H1 (cell line): ENCODE results near the gene BCAS4. TPM values are rescaled to one million over a fixed set of nuclear protein-coding genes. Genes with fewer than 3 reads are reported as not detected.
A peak's percentile ranks its signal among the peaks of the same experiment; 100 is the strongest.

Experiments
- CTCF ChIA-PET: fragments of 300-600 bp; sonication (Branson Sonifier 250); formaldehyde crosslinking; loops from one replicate; lab custom pipeline; 2021; ENCODE audit not compliant: partially characterized antibody; lab: Charles Lee
- POLR2A ChIA-PET: fragments of 300-600 bp; sonication (Branson Sonifier 250); formaldehyde crosslinking; loops from one replicate; lab custom pipeline; 2021; ENCODE audit warnings: inconsistent platforms; ENCODE audit not compliant: partially characterized antibody; lab: Charles Lee
- DNase-seq, 2 experiments: peaks; one replicate each; pipeline versions ENCODE4 v3.0.0 to v3.0.0-alpha.2; 2010 to 2022; ENCODE audit warnings: low spot score in 2 of 2, low read depth in 1 of 2, mixed read lengths in 1 of 2
- FAIRE-seq: peaks from 2 replicates; lab custom pipeline; 2011; peaks lifted over from hg19 to GRCh38; lab: Jason Lieb, UNC
- H2AFZ ChIP-seq: 2 replicates; pipeline ENCODE4 v1.8.1; 2012; ENCODE audit warnings: low read length, inconsistent platforms
- H2AK5ac ChIP-seq: 2 replicates; pipeline ENCODE4 v1.6.1; 2013; ENCODE audit warnings: low read depth, low read length
- H2BK120ac ChIP-seq: replicated peaks from 2 replicates; pipeline ENCODE3; 2013; ENCODE audit warnings: low read depth, low read length, inconsistent platforms
- H2BK12ac ChIP-seq: 2 replicates; pipeline ENCODE4 v1.6.1; 2013; ENCODE audit warnings: low read depth, low read length
- H2BK15ac ChIP-seq: 2 replicates; pipeline ENCODE4 v1.6.1; 2013; ENCODE audit warnings: low read length
- H2BK20ac ChIP-seq: 2 replicates; pipeline ENCODE4 v1.6.1; 2013; ENCODE audit warnings: low read length
- H2BK5ac ChIP-seq: 2 replicates; pipeline ENCODE4 v1.6.1; 2013; ENCODE audit warnings: low read depth, low read length
- H3K14ac ChIP-seq: 2 replicates; pipeline ENCODE4 v1.6.1; 2013; ENCODE audit warnings: inconsistent platforms; ENCODE audit not compliant: insufficient read length
- H3K18ac ChIP-seq: 2 replicates; pipeline ENCODE4 v1.6.1; 2013; ENCODE audit warnings: low read length; ENCODE audit errors: extremely low read depth
- H3K23ac ChIP-seq: 2 replicates; pipeline ENCODE4 v1.6.1; 2013; ENCODE audit warnings: inconsistent platforms; ENCODE audit not compliant: insufficient read length
- H3K23me2 ChIP-seq: 2 replicates; pipeline ENCODE4 v1.6.1; 2013; ENCODE audit warnings: low read depth, low read length
- H3K27ac ChIP-seq: 2 replicates; pipeline ENCODE4 v1.6.1; 2011; ENCODE audit warnings: low read depth, low read length, inconsistent platforms
- H3K27me3 ChIP-seq, 4 experiments: replicated peaks in 1 of 4; 1 replicate in 1 of 4; 2 replicates in 3 of 4; pipeline versions ENCODE4 v1.6.1 to v1.8.1; 2011 to 2013; ENCODE audit warnings: low read length in 3 of 4, mild to moderate bottlenecking in 3 of 4, inconsistent platforms in 2 of 4, mixed read lengths in 2 of 4, moderate library complexity in 1 of 4; ENCODE audit not compliant: control insufficient read depth in 3 of 4, insufficient read depth in 3 of 4; ENCODE audit errors: extremely low read depth in 1 of 4
- H3K36me3 ChIP-seq, 4 experiments: 2 replicates each; pipeline versions ENCODE4 v1.6.1 to v1.8.1; 2011 to 2013; ENCODE audit warnings: mild to moderate bottlenecking in 4 of 4, low read length in 3 of 4, moderate library complexity in 2 of 4, control low read depth in 1 of 4, inconsistent platforms in 1 of 4; ENCODE audit not compliant: insufficient read depth in 4 of 4, control insufficient read depth in 2 of 4
- H3K4ac ChIP-seq: replicated peaks from 2 replicates; pipeline ENCODE3; 2013; ENCODE audit warnings: low read length, low read depth, mixed read lengths, inconsistent platforms; ENCODE audit not compliant: insufficient read length
- H3K4me1 ChIP-seq, 4 experiments: replicated peaks in 1 of 4; 1 replicate in 1 of 4; 2 replicates in 3 of 4; pipeline versions ENCODE4 v1.6.1 to v1.8.1; 2011 to 2013; ENCODE audit warnings: low read length in 3 of 4, inconsistent platforms in 2 of 4, mixed read lengths in 1 of 4; ENCODE audit not compliant: insufficient read depth in 4 of 4, control insufficient read depth in 3 of 4
- H3K4me2 ChIP-seq, 2 experiments: 2 replicates each; pipeline versions ENCODE4 v1.6.1 to v1.8.1; 2011 to 2013; ENCODE audit warnings: low read depth in 2 of 2, low read length in 2 of 2, control low read depth in 1 of 2, inconsistent platforms in 1 of 2, mild to moderate bottlenecking in 1 of 2; ENCODE audit not compliant: insufficient read depth in 1 of 2
- H3K4me3 ChIP-seq, 4 experiments: fragments of 200-600, 300-600 bp in 1 of 4; sonication (generic), shearing (Covaris generic), sonication (Bioruptor Twin) in 1 of 4; 2 replicates each; pipeline versions ENCODE4 v1.5.1 to v1.8.1; 2011 to 2016; ENCODE audit warnings: low read length in 4 of 4, low read depth in 3 of 4, control low read depth in 2 of 4, inconsistent platforms in 2 of 4, mild to moderate bottlenecking in 2 of 4, mixed read lengths in 1 of 4, moderate library complexity in 1 of 4; ENCODE audit not compliant: insufficient read depth in 2 of 4; ENCODE audit errors: extremely low read depth in 1 of 4
- H3K56ac ChIP-seq: replicated peaks from 2 replicates; pipeline ENCODE3; 2013; ENCODE audit warnings: low read depth, mild to moderate bottlenecking, mixed read lengths, low read length, inconsistent platforms; ENCODE audit not compliant: insufficient read length
- H3K79me1 ChIP-seq: 2 replicates; pipeline ENCODE4 v1.6.1; 2013; ENCODE audit warnings: low read depth, low read length, control low read depth
- H3K79me2 ChIP-seq, 2 experiments: 2 replicates each; pipeline versions ENCODE4 v1.6.1 to v1.8.1; 2012 to 2013; ENCODE audit warnings: low read length in 2 of 2, mild to moderate bottlenecking in 2 of 2, inconsistent platforms in 1 of 2; ENCODE audit not compliant: insufficient read depth in 2 of 2, control insufficient read depth in 1 of 2
- H3K9ac ChIP-seq, 4 experiments: replicated peaks in 1 of 4; 1 replicate in 1 of 4; 2 replicates in 3 of 4; pipeline versions ENCODE4 v1.6.1 to v1.8.1; 2011 to 2013; ENCODE audit warnings: low read depth in 3 of 4, low read length in 3 of 4, control low read depth in 2 of 4, mild to moderate bottlenecking in 2 of 4, moderate library complexity in 2 of 4, inconsistent platforms in 1 of 4; ENCODE audit errors: extremely low read depth in 1 of 4
- H3K9me3 ChIP-seq, 2 experiments: 2 replicates each; pipeline versions ENCODE4 v1.6.1 to v1.8.1; 2012 to 2013; ENCODE audit warnings: mild to moderate bottlenecking in 2 of 2, moderate library complexity in 2 of 2, control low read depth in 1 of 2, inconsistent platforms in 1 of 2, low read depth in 1 of 2, low read length in 1 of 2, mixed read lengths in 1 of 2; ENCODE audit not compliant: insufficient read depth in 2 of 2
- H4K20me1 ChIP-seq, 2 experiments: replicated peaks in 1 of 2; 2 replicates each; pipeline versions ENCODE3 to v1.8.1; 2011 to 2013; ENCODE audit warnings: inconsistent platforms in 2 of 2, low read length in 2 of 2, mild to moderate bottlenecking in 1 of 2; ENCODE audit not compliant: insufficient read depth in 2 of 2, control insufficient read depth in 1 of 2
- H4K5ac ChIP-seq: 2 replicates; pipeline ENCODE4 v1.6.1; 2013; ENCODE audit warnings: low read length, low read depth, mixed read lengths, inconsistent platforms; ENCODE audit not compliant: insufficient read length
- H4K8ac ChIP-seq: 2 replicates; pipeline ENCODE4 v1.8.0; 2013; ENCODE audit warnings: mild to moderate bottlenecking, moderate library complexity, low read length, inconsistent platforms; ENCODE audit not compliant: insufficient read depth; ENCODE audit errors: extremely low read depth
- H4K91ac ChIP-seq: replicated peaks from 2 replicates; pipeline ENCODE3; 2013; ENCODE audit warnings: low read length, mixed read lengths, inconsistent platforms; ENCODE audit not compliant: insufficient read length
- BACH1 ChIP-seq: IDR thresholded peaks from 2 replicates; pipeline ENCODE4 v1.6.1; 2012; ENCODE audit warnings: low read length, improper control_type of control experiment
- BCL11A ChIP-seq, 2 experiments: IDR thresholded peaks; one replicate each; pipeline ENCODE4 v1.6.1; 2011; ENCODE audit warnings: low read depth in 2 of 2, low read length in 2 of 2, mild to moderate bottlenecking in 2 of 2
- CHD1 ChIP-seq: IDR thresholded peaks from 2 replicates; pipeline ENCODE4 v1.6.1; 2012; ENCODE audit warnings: low read depth, low read length, improper control_type of control experiment
- HDAC6 ChIP-seq: IDR thresholded peaks from one replicate; pipeline ENCODE4 v1.7.1; 2012; ENCODE audit warnings: low read depth, mild to moderate bottlenecking, inconsistent platforms, low read length, moderate library complexity
- POLR2A ChIP-seq, 2 experiments: IDR thresholded peaks; 1 replicate in 1 of 2; 2 replicates in 1 of 2; pipeline ENCODE4 v1.6.1; 2011; ENCODE audit warnings: low read depth in 2 of 2, low read length in 2 of 2, mild to moderate bottlenecking in 2 of 2; ENCODE audit errors: control extremely low read depth in 1 of 2
- POU5F1 ChIP-seq: IDR thresholded peaks from 2 replicates; pipeline ENCODE4 v1.6.1; 2011; ENCODE audit warnings: low read depth, mild to moderate bottlenecking, low read length, moderate library complexity
- TAF1 ChIP-seq: IDR thresholded peaks from 2 replicates; pipeline ENCODE4 v1.6.1; 2011; ENCODE audit warnings: mild to moderate bottlenecking, low read depth, low read length
- WGBS, 2 experiments: shearing (Covaris generic) in 1 of 2; methylation state at CpG; one replicate each; pipeline versions ENCODE4 v1.1.6 to v1.1.7; 2013 to 2015; ENCODE audit warnings: low lambda C conversion rate in 2 of 2, mixed read lengths in 2 of 2, inconsistent platforms in 1 of 2, low coverage in 1 of 2, missing lambda C conversion rate in 1 of 2; ENCODE audit not compliant: insufficient replicate concordance in 2 of 2, insufficient coverage in 1 of 2, insufficient read length in 1 of 2; ENCODE audit errors: extremely low coverage in 1 of 2, missing lambda C conversion rate in 1 of 2; 5-methylcytosine and 5-hydroxymethylcytosine counted together
- polyA plus RNA-seq, 7 experiments: library from polyadenylated mRNA; depleted of rRNA in 3 of 7; stranded (reverse) in 5 of 7; unstranded in 2 of 7; fragments of >200 nt in 5 of 7; fragments of 200-250 nt in 2 of 7; gene quantifications; 1 replicate in 5 of 7; 2 replicates in 1 of 7; 4 replicates in 1 of 7; pipeline versions ENCODE4 v1.2.1 to v1.2.3, GENCODE V29; 2011 to 2013; ENCODE audit warnings: missing spikeins in 2 of 7, mixed read lengths in 2 of 7
- total RNA-seq: library from RNA; stranded (reverse); fragmentation: NEBNext Ultra II Directional; extraction: Animal tissue kit (Norgen Biotek cat#: 25700); gene quantifications from 2 replicates; pipeline ENCODE4 v1.2.1, GENCODE V29; 2021

Gene BCAS4
- total and polyA plus RNA-seq, 2 of the 8 experiments (the other 6 are each of a cell fraction or from before 2014, with no cell fraction given): 21.2 to 23.6 TPM

- H3K4me3 ChIP-seq: no peak overlapping the region
- H2AFZ ChIP-seq: no peak overlapping the region
- TF ChIP-seq HDAC6 (no peak), POU5F1 (no peak), POLR2A (IDR thresholded peaks at IDR 0.05; ENCODE audit: control extremely low read depth in 1 of 2, low read depth in 2 of 2, low read length in 2 of 2) (no peak), BCL11A (IDR thresholded peaks at IDR 0.05; ENCODE audit: low read depth in 2 of 2, low read length in 2 of 2) (no peak), TAF1 (no peak), BACH1 (no peak), CHD1 (no peak)
- H2BK120ac ChIP-seq: no peak overlapping the region
- H2BK15ac ChIP-seq: peak overlapping the region; percentile 61; the same call in 1 of the 2 replicates
- DNase-seq (no peak), FAIRE-seq (no peak)
- no peak overlapping the region for H3K27ac ChIP-seq
- no peak overlapping the region for H2BK20ac ChIP-seq
- H3K14ac ChIP-seq: no peak overlapping the region
- H2AK5ac ChIP-seq: no peak overlapping the region
- no peaks in the 10 kb centered on the region for H3K9me3 ChIP-seq
- H4K8ac ChIP-seq: no peak overlapping the region
- no peaks in the 10 kb centered on the region; a peak in 1 of 7 replicates for H3K27me3 ChIP-seq
- peak overlapping the region; percentile 66; the same call in 1 of the 2 replicates for H2BK5ac ChIP-seq
- H3K9ac ChIP-seq: no peak overlapping the region
- H3K4me2 ChIP-seq: no peak overlapping the region
- H3K4me1 ChIP-seq: peaks cover 2 to 24% (median 14%) of the 10 kb centered on the region in 4 experiments
- H3K56ac ChIP-seq: no peak overlapping the region
- no peaks in the 10 kb centered on the region for H3K36me3 ChIP-seq
- 0 out of 2 replicates have a peak, but pooled peaks cover 3% of the 10 kb centered on the region for H3K79me1 ChIP-seq
- POLR2A ChIA-PET: no interaction called here
- H3K79me2 ChIP-seq: no peaks in the 10 kb centered on the region
- peaks cover 0 to 2% of the 10 kb centered on the region in 2 experiments for H4K20me1 ChIP-seq
- peak overlapping the region; percentile 71 for H3K18ac ChIP-seq
- WGBS, 2 experiments: 95% methylated on average over 9 of the region's 9 CpGs; no CpG with 5 or more reads in 1 of the 2 experiments
- H3K23ac ChIP-seq: no peak overlapping the region
- 0 out of 2 replicates have a peak overlapping the region, but pooled peaks have one; percentile 9 for H2BK12ac ChIP-seq
- CTCF ChIA-PET: interaction anchor here (0.5 to 0.6 kb wide), 2 partner anchors 59 to 80 kb away, joined by 3 read pairs; no protein-coding TSS in a partner anchor
- H4K5ac ChIP-seq: no peak overlapping the region
- peak overlapping the region; percentile 52 for H4K91ac ChIP-seq
- no peaks in the 10 kb centered on the region; the same call in 1 of the 2 replicates for H3K23me2 ChIP-seq
- no peak overlapping the region for H3K4ac ChIP-seq
Measured at GRCh38 chr20:50852085-50852484, 57.2 kb downstream of the BCAS4 start.
